Coronary artery (tissue), 2 donors: ENCODE measurements around the gene SLC35F1.

Experiments
- DNase-seq: peaks from one replicate; pipeline ENCODE4 v3.0.0-alpha.2; 2017; ENCODE audit warnings: low spot score
- H3K27ac ChIP-seq, 2 donors: fragments of 200-600 bp; sonication (generic); one replicate each; pipeline ENCODE4 v1.5.1; 2016 to 2019
- H3K4me3 ChIP-seq: fragments of 200-600 bp; sonication (generic); 2 replicates; pipeline ENCODE4 v1.5.1; 2016; ENCODE audit warnings: mild to moderate bottlenecking, moderate library complexity
- TF ChIP-seq, protein P1 (sequence below): fragments of 200-600 bp; sonication (generic); IDR thresholded peaks from one replicate; pipeline ENCODE4 v1.5.1; 2019; ENCODE audit warnings: antibody characterized with exemption

The SLC35F1 gene

GRCh38 chr6:118240878-118241528 lies 333.9 kb downstream of the SLC35F1 start:
- Histone ChIP-seq H3K4me3 (no peak overlapping the region), H3K27ac (no peak overlapping the region)
- TF ChIP-seq, protein P1, sequence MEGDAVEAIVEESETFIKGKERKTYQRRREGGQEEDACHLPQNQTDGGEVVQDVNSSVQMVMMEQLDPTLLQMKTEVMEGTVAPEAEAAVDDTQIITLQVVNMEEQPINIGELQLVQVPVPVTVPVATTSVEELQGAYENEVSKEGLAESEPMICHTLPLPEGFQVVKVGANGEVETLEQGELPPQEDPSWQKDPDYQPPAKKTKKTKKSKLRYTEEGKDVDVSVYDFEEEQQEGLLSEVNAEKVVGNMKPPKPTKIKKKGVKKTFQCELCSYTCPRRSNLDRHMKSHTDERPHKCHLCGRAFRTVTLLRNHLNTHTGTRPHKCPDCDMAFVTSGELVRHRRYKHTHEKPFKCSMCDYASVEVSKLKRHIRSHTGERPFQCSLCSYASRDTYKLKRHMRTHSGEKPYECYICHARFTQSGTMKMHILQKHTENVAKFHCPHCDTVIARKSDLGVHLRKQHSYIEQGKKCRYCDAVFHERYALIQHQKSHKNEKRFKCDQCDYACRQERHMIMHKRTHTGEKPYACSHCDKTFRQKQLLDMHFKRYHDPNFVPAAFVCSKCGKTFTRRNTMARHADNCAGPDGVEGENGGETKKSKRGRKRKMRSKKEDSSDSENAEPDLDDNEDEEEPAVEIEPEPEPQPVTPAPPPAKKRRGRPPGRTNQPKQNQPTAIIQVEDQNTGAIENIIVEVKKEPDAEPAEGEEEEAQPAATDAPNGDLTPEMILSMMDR = no peak
- DNase-seq = no peak

DNA sequence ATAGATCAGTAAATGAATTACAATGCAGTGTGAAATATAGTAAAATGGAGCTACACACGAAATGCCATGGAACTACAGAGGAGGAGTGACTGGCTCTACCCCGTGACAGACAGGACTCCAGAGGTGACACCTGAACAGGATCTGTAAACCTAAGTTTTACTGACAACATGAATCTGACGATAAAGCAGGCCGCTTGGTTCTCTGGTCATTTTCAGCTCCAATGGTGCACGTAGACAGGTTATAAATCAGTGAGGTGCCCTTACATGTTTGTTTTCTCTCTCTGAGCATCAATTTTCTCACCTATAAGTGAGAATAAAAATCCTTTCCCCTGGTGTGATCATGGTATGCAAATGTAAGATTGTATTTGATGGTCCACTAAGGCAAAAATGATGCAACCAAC lies 339.3 kb downstream of the SLC35F1 start:
- TF ChIP-seq, protein P1 = no peak
- H3K4me3 ChIP-seq = no peak overlapping the region

DNA sequence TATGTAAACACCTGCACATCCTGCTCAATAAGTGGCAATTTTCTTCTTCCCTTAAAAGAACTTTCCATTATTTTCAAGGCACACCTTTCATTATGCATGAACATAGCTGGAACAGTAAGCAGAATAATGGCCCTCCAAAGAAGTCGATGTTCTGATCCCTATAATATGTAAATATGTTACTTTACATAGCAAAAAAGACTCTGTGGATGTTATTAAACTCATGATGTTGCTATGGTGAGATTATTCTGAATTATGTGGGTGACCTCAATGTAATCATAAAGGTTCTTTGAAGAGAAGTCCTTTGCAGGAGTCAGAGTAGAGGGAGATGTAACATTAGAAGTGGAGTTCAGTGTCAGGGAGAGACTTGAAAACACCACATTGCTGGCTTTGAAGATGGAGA lies 341.1 kb downstream of the SLC35F1 start:
- TF ChIP-seq, protein P1 = no peak
- H3K4me3 ChIP-seq = no peak overlapping the region
- no peak for DNase-seq
- no peak overlapping the region for H3K27ac ChIP-seq

More for the DNA sequence above, 339.3 kb downstream of the SLC35F1 start:
- H3K27ac ChIP-seq = no peak overlapping the region
- no peak for DNase-seq

DNA sequence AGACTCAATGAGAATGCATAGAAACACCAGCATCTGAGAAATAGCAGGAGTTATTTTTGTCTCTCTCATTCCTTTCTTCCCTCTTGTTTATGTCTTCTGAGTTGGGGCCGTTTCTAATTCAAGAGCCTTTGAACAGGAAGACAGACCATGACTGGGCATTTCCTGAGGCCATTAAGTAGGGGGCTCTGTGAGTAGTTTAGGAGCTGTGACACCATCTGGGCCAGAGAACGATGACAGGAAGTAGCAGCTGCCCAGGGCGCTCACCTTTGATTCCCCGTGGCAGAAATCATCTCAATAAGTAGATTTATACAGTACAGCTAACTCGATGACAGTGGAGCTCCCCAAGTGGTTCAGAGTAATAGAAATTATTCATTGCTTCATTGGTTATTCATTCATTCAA lies 342.6 kb downstream of the SLC35F1 start:
- Histone ChIP-seq H3K4me3 (no peak overlapping the region), H3K27ac (no peak overlapping the region)
- TF ChIP-seq, protein P1 = no peak
- DNase-seq = no peak

DNA sequence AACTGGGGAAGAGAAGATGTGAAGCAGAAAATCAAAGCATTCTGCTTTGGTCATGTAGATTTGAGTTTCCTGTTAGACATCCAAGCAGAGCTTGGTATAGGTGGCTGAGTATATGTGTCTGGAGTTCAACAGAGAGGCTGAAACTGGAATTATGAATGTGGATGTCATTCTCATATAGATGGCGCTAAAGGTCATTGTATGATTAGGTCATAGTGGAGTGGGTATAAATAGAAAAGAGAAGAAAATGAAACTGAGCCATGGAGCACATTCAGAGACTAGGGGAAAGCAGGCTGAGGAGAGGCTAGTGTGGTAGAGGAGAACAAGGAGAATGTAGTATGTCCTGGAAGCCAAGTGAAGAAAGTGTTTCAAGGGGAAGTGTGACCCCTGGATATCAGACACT lies 345.4 kb downstream of the SLC35F1 start:
- H3K27ac ChIP-seq = no peak overlapping the region

DNA sequence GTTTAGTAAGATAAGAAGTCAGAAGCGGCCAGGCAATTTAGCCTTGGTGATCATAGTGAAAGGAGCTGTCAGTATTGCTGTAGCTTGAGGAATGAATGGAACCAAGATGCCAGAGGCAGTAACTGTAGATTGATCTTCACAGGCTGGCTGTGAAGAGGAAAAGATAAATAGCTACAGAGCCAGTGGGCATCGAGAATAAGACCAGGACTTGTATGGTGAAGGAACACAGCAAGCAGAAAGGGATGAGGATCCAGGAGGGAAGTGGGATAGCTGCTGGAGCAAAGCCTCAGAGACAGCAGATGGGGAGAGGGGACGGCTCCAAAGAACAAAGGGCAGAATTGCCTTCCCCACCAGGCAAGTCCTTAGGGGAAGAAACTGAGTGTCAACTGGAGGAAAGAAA lies 346.7 kb downstream of the SLC35F1 start:
- H3K27ac ChIP-seq = no peak overlapping the region
- no peak overlapping the region for H3K4me3 ChIP-seq
- DNase-seq = no peak
- TF ChIP-seq, protein P1 = no peak

More for the DNA sequence above, 345.4 kb downstream of the SLC35F1 start:
- H3K4me3 ChIP-seq = no peak overlapping the region
- no peak for DNase-seq
- TF ChIP-seq, protein P1 = no peak

- no peak for DNase-seq
- H3K27ac ChIP-seq = no peak overlapping the region
- TF ChIP-seq, protein P1 = no peak
Measured at GRCh38 chr6:118260833-118261232, 353.8 kb downstream of the SLC35F1 start.

More at GRCh38 chr6:118260833-118261232, 353.8 kb downstream of the SLC35F1 start:
- no peak overlapping the region for H3K4me3 ChIP-seq
